GF-D8 (cell line): Measurements from ENCODE around the gene EVA1A.

Experiments used
- DNase-seq: peaks from one replicate; lab custom pipeline; 2025; lab: John Stamatoyannopoulos, UW

Gene EVA1A

GRCh38 chr2:75447176-75447575 lies 113.6 kb downstream of the EVA1A start:
- DNase-seq, result no peak
